ENCODE data around the gene KRT12.
"Not testable (repeated sequence)": the region's sequence is repeated elsewhere in the genome, so short reads cannot be mapped to it uniquely, and the experiment has no call there.

KRT12 gene

DNA sequence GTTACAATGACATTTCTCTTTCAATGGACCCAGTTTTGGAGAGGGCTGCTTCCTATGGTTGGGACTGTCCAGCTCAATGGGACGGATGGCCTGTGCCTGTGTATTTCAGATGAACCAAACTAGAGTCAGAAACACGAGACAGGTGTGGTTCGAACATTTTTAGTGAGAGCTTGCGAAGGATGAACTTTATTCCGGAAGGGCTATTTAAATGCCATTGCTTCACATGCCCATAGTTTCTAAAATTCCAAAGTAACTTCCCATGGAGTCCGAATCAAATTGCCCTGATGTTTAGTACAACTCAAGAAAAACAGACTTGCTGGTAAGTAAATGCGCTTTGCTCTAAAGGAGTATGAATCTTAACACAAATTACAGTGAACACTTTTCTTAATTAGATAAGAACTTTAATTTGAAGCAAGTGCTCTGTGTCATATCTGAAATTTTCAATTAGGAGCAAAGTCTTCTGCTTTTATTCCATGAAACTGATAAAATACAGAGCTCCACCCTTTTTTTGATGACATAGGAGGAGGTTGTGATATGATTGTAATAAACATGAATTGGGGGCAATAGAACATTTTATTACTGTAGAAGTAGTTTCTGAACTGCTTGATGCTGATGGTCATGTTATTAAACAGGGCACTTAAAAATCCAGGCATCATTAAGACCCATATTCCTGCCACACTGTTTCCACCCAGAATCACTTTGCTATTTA, 16.8 kb upstream of the KRT12 start:
- DNase-seq (ENCODE audit: low read depth): no peak

DNA sequence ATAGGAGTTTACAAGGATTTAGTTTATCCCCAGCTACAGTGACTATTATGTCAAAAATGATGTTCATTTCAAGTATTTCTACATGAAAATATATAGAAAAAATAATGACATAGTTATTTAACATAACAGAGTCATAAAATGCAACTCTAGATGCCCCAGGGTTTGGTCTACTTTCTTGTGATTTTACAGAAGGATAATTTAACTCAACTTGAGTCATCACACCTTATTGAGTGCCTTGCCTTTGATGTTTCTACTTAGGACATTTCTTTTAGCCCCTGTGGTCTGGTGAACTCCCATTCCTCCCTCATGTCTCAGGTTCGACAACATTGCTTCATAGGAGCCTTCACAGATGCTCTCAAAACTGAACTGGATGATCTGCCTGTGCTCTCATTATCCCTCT, 16.0 kb upstream of the KRT12 start:
- no peak for DNase-seq (ENCODE audit: low read depth)

DNA sequence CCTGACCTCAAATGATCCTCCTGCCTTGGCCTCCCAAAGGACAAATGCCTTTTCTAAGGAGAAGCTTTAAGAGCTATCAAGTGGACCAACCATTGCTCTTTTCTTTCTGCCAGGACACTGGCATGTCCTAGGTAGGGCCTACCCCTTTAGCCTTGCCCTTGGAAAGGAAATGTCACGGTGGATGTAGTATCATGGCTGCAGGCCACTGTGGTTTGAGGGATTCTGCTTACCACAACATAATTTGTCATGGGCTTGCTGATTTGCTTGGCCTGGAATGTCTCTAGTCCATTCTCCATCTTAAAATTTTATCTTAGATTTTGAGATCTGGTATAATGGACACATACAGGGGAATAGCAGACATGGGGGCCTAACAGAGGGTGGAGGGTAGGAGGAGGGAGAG, 12.0 kb upstream of the KRT12 start:
- no peak for DNase-seq (ENCODE audit: low read depth)

DNA sequence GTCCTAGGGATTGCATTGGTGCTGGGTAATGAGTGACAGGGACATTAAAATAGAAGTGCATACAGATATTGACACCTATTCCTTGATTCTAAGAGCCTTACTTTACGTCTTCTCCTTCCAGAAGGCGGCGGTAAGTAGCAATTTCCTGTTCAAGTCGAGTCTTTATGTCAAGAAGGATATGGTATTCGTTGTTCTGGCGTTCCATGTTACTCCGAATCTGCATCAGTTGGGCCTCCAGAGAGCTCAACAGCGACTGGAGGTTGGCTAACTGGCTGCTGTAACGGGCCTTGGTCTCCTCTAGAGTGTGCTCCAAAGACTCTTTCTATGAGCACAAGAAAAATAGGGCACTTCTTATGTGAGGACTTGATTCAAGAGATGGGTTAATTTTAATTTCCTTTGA, 11.0 kb upstream of the KRT12 start:
- DNase-seq (ENCODE audit: low read depth): no peak

DNA sequence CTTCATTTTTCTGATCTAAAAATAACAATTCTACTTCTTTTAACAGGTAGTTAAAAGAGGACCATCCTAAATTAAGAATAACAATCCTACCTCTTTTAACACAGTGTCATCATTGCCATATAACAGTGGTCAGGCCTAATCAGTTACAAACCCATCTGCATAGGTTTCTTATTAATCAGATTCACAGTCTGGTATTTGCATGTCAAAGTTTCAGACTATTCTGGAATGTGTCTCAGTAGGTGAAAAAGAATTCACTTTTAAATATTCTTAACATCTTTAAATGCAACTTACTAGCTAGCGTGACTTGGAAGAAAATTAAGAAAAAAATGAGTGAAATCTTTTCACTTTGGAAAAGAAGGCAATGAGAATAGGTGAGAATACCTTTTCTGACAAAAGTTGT, 6.8 kb upstream of the KRT12 start:
- DNase-seq (ENCODE audit: low read depth): no peak

DNA sequence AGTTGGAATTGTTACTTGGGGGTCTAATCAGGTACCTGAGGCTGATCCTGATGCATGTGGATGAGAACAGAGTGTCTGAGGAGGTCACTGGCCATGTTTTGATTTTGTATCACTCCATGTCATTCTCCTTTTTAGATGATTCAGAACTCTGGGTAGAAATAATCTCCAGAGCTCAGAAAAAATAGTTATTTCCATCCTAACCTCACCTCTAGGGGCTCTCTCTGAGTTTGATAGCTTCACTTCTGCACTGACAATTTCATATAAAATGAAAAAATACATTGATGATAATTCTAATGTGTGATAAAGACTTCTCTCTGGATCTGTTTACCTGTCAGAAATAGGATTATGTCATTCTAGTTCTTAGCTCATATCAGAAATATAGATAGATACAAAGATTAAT, 6.2 kb upstream of the KRT12 start:
- no peak for DNase-seq (ENCODE audit: low read depth)

DNA sequence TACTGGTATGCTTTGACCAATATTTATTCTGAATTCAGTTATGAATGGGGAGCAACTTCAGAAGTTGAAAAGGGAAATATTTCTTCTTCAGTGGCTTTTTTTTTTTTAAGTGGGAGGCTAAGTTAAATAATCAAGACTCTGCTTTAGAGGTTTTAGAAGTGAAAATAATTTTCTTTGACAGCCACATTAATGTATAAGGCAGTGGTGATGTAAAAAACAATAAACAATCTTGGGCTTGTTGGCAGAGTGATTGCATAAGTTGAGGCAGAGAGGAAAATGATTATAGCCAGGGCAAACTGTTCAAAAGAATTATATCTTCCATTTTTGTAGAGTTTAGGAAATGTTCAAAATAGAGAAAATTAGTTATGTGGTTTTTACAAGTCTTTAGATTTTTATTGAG, 5.4 kb upstream of the KRT12 start:
- no peak for DNase-seq (ENCODE audit: low read depth)

DNA sequence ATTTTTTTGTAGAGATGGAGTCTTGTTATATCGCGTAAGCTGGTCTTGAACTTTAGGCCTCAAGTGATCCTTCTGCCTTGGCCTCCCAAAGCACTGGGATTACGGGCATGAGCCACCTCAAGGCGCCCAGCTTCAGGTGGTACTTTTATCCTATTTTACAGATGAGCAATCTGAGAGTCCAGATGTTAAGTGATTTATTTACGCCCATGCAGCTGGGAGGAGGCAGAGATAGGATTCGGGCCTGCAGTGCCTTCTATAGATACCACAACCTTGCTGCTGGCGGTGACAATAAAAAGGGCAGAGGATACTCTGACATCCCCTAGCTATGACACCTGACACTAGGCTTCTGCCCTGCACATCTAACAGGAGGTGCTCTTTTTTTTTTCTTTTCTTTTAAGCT, 4.3 kb upstream of the KRT12 start:
- no peak for DNase-seq (ENCODE audit: low read depth)

DNA sequence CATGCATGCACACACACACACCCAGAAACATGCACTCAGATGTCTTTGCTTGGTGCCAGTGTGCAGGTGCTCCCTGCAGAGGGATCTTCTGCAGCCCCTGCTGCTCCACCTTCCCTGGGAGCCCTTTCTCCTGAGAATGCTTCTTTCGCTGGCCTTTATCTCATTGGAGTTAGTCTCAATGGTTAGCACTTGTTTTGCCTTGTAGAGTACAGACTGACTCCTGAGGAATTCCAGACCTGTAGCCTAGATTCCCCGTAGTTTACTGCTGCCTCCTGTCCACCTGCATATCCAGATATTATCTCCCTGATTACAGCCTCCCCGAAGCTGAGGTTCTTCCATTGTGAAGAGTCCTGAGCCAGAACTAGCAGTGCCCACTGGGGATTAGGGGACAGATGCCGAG, 3.1 kb upstream of the KRT12 start:
- DNase-seq (ENCODE audit: low read depth): no peak

DNA sequence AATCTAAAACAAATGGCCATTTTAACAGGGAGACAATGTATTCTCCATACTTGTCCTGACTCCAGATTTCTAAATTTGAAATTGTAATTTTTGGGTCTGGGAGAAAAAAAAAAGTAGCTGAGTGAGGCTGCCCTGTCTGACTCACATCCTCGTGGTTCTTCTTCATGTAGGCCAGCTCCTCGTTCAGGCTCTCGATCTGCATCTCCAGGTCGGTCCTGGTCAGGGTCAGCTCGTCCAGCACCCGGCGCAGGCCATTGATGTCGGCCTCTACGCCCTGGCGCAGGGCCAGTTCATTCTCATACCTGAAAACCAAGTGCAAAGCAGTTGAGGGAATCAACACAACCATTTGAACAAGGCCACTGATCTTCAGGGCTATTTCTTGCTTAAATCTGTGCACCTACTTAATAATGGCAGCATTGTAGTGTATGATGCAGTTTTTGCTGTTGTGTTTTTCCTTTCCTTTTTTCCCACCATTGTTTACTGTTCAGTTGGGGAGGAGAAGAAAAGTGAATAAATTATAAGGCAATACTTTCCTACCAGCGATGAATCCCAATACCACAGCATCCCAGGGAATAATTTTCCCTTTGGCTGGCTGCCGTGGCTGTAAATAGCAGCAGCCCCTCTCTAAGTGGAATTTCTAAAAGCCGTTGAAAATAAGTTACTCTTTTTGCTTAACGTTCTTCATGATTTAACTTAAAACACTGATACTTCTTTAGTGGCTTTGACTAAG, 2.2 kb downstream of the KRT12 start:
- no peak for DNase-seq (ENCODE audit: low read depth)

DNA sequence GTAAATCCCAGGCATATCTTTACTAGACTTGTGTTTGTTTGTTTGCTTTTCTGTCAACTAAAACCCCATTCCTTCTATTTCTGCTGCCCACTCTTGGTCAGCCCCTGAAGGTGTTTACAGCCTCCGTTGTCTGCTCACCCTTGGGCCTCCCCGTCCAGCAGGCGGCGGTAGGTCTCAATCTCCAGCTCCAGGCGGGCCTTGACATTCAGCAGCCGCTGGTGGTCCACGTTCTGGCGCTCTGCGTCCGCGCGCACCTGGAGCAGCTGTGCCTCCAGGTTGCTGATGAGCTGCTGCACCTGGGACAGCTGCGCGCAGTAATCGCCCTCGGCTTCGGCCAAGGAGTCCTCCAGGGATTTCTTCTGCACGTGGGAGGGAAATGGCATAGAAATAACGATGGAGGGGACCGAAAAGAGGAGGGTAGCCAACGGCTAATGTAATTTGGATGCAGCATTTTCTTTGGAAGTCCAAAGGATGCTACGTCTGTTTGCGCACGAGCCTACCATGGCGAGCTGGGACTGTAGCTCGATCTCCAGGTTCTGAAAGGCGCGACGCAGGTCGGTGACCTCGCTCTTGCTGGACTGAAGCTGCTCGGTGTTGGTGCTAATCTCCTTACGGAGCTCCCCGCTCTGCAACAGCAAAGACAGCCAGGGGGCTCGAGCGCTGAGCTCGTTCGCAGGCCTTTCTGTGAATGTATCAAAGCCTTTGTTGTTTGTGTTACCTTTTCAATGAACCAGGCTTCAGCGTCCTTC, 3.9 kb downstream of the KRT12 start:
- no peak for DNase-seq (ENCODE audit: low read depth)

DNA sequence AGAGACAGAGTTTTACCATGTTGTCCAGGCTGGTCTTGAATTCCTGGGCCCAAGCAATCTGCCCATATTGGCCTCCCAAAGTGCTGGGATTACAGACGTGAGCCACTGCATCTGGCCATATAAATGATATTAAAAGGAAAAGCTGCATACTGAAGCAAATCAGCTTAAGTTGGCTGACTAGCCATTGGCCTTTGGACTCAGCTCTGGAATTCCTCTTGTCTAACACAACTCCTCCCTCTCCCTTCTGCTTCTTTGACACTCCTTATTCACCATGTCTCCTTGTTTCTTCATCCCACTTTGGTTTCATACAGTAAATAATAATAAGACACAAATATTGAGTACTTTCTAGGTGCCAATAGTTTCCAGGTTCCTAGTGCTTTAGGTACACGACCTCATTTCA, 7.5 kb downstream of the KRT12 start:
- no peak for DNase-seq (ENCODE audit: low read depth)

DNA sequence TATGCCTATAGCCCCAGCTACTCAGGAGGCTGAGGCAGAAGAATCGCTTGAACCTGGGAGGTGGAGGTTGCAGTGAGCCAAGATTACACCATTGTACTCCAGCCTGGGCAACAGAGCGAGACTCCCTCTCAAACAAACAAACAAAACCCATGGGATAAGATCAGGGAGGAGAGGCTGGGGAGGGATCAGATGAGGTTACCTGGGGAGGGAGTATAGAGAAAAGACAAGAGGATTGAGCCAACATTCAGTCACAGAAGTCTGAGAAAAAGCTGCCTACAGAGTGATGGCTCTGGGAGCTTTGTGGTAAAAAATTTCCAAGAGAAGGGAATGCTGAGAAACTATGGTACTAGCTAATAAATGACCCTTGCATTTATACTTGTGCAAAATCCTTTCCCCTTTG, 8.4 kb downstream of the KRT12 start:
- not testable (repeated sequence) for DNase-seq (ENCODE audit: low read depth)

DNA sequence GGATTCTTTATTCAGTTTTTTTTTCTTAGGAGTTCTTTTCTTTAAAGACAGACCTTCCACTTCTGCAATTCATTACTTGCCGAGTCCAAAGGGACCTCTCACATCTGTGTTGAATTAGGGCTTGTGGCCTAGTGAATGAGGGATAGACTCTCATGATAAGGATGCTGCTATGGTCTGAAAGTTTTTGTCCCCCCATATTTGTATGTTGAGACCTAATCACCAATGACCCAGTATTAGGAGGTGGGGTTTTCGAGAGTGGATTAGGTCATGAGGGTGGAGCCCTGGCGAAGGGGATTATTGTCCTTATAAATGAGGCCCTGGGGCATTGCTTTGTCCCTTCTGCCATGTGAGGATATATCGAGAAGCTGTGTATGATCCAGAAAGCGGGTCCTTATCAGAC, 9.5 kb downstream of the KRT12 start:
- no peak for DNase-seq (ENCODE audit: low read depth)

DNA sequence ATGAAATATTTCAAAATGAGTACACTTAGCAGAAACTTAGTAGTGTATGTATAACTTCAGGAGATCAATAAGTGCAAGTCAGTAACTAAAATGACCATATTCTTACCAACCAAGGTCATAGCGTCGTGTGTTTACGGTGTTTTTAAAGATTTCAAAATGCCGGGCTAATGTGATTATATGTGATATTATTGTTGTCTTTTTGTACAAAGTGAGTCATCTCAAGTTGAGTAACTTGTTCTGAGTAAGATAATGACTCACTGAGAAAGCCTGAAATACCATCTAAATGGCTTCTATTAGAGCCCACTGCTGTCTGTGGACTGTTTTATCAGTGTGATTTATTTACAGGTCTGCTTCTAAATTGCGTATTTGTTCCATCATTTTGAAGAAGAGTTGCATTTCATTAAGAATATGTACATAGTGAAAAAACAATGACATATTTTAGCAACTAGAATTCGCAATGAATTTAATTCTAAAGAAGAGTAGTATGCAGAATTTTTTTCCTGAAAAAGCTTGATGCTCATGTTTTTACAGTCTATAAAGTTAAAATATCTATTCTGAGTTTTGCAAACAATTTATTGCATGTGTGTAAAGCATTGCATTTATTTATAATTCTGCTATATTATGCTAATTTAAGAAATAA, 12.7 kb downstream of the KRT12 start:
- DNase-seq (ENCODE audit: low read depth): no peak

DNA sequence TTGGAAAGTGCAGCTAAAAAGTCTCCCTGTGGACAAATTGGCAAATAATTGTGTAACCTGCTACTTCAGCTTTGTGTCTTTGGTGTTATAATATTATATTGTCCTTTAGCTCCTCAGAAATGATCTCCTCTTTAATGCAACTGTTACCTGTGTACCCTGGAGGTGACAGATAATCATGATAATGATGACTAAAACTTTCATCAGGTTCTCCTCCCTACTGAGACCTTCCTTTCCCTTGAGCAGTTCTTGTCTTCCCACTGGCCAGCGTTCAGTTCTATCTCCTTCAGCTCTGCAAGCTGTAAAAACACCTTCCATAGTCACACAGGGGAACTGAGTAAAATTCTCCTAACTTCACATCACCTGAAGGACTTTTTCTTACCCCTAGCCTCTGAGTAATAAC, 14.7 kb downstream of the KRT12 start:
- no peak for DNase-seq (ENCODE audit: low read depth)

DNA sequence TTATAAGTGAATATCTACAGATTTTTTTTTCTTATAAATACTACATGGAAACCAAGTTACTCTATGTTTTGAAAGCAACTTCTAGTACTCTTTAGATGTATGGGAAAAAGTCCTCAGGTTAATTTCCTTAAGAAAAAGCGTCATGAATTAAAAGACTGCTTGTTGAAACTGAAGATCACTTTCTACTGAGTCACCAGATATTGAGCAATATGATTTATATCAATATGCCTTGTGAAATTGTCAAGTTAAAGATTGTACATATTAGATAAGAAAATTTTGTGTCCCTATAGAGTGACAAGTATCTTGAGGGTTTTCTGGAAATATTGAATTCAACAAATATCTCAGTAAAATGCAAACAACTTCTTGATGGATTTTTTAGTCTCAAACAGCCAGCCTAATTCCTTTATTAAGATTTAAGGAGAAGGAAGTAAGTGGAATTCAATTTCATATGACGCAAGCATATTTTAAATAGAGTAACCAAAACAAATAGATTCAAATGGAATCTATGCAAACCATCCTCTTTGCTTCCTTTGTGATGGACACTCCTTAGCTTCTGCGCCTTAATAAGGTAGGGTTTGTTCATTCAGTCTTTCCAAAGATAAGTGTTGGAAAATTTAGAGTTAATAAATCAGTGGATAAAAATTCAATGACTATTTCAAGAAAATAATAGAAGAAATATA, 16.6 kb downstream of the KRT12 start:
- DNase-seq (ENCODE audit: low read depth): no peak

DNA sequence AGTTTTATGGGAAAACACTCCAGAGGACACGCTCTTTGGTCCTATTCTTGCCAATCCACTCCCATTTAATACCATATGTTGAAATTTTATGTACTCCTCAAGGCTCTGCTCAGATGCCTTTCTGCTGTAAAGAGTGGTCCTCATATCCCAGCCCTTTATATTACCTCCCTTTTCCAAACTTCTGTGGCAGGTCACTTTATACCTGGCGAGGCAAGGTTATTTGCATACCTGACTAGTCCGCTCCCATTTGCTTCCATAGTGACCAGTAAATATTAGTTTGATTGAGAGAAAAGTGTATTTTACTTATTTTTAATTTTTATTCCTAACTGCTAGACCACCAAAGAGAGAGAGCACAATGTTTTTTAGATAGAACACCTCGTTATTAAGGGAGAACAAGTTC, 17.3 kb downstream of the KRT12 start:
- no peak for DNase-seq (ENCODE audit: low read depth)

DNA sequence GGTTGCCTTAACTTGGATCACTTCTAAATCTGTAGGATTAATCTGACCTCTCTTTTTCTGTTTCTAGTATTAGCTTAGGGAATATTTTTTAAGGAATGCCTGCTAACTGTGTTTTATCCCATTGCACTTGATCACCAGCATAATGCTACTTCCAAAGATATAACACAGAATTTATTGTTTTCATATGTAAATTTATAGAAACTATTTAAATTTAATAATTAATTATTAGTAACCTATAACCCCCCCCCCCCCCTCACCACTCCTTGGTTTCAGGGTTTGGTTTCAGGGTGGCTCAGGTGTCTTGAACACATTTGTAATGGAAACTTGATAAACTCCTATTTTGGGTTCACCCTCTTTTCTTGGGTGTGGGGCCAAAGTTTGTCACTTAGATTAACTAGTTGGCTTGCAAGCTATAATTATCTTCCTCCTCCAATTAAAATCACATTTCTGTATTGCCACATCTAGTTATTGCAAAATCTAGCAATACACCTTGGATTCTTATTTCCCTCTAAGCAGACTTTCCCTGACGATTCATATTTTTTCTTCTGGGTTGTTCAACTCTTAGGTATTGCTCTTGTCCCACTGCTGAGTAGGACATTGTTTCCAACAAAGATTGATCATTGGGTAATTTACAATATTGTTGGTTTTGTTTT, 18.3 kb downstream of the KRT12 start:
- DNase-seq (ENCODE audit: low read depth): no peak

DNA sequence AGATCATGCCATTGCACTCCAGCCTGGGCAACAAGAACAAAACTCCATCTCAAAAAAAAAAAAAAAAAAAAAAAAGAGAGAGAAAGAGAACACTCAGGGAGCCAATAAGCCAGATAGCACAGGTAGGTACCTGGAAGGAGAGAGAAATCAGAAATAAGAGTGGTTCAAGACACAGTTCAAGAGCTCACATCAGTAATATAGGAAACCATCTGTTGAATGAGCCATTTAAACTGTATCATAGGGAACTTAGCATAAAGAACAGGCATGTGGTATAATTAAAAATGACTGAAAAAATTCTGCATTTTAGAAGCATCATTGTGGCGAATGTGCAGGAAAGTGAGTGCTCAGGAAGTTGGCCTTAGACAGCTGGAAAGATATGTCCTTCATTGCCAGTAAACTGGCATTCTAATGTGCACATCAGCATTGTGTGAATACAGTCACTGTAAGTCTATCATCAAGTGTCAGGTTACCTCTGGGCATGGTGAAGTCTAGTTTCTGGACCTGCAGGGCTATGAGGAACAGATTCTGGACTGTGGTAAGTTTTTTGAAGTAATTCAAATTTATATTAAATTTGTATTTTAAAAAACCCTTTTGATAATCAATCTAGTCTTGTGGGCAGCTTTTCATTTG, 20.4 kb downstream of the KRT12 start:
- no peak for DNase-seq (ENCODE audit: low read depth)

DNA sequence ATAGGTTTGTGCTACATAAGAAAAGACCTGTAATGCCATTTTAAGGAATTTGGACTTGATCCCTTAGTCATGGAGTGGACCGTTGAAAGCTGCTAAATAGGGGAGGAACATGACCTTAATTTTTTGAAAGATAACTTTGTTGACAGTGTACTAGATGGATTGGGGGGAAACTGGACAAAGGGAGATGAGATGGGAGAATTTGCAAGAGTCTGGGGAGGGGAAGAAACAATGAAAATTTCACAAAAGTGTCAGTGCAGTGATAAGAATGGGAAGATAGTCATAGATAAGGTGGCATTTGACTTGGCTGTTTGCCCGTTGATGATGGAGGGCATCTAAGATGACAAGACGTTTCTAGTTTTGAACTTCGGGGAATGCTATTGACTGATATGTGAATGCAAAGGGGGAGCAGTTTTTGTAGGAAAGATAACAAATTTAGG, 22.3 kb downstream of the KRT12 start:
- no peak for DNase-seq (ENCODE audit: low read depth)

All from T follicular helper cell (primary cell).